Measurements from ENCODE around the gene PRR15L. TPM values are rescaled to one million over a fixed set of nuclear protein-coding genes. Genes with fewer than 3 reads are reported as not detected.
A peak's percentile ranks its signal among the peaks of the same experiment; 100 is the strongest.

The PRR15L gene
- total RNA-seq = not detected in 2 replicates
- long read RNA-seq = 0 reads

GRCh38 chr17:47957591-47958490, at the start of gene PRR15L:
TSS of gene PRR15L (minus strand) at chr17:47957883. CDS start at chr17:47953234, 4,649 bp downstream.
- DNase-seq (ENCODE audit: extremely low spot score, unreplicated experiment) = no peak
- Mint-ChIP-seq H3K36me3 (ENCODE audit: unreplicated experiment) (no peaks in the 10 kb centered on the region), H3K27me3 (ENCODE audit: unreplicated experiment) (no peaks in the 10 kb centered on the region), H3K4me3 (ENCODE audit: unreplicated experiment) (no peak within 1 kb of the TSS), H3K27ac (ENCODE audit: unreplicated experiment) (no peak within 1 kb of the TSS), H3K9me3 (ENCODE audit: unreplicated experiment) (peaks cover 7% of the 10 kb centered on the region), H3K4me1 (ENCODE audit: unreplicated experiment) (peaks cover 2% of the 10 kb centered on the region)
- no peak for TF ChIP-seq CTCF (IDR thresholded peaks at IDR 0.05)

- Mint-ChIP-seq H3K27me3 (ENCODE audit: unreplicated experiment) (peaks cover 16% of the 10 kb centered on the region), H3K9me3 (ENCODE audit: unreplicated experiment) (no peaks in the 10 kb centered on the region), H3K4me3 (ENCODE audit: unreplicated experiment) (no peak overlapping the region), H3K27ac (ENCODE audit: unreplicated experiment) (no peak overlapping the region), H3K4me1 (ENCODE audit: unreplicated experiment) (peaks cover 28% of the 10 kb centered on the region), H3K36me3 (ENCODE audit: unreplicated experiment) (no peaks in the 10 kb centered on the region)
- TF ChIP-seq CTCF (IDR thresholded peaks at IDR 0.05) = no peak
- DNase-seq (ENCODE audit: extremely low spot score, unreplicated experiment) = no peak
These were observed 49.4 kb upstream of the PRR15L start for GRCh38 chr17:48006936-48007709.

- Mint-ChIP-seq H3K4me3 (ENCODE audit: unreplicated experiment) (no peak overlapping the region), H3K27me3 (ENCODE audit: unreplicated experiment) (peaks cover 13% of the 10 kb centered on the region), H3K4me1 (ENCODE audit: unreplicated experiment) (peaks cover 22% of the 10 kb centered on the region), H3K9me3 (ENCODE audit: unreplicated experiment) (no peaks in the 10 kb centered on the region), H3K27ac (ENCODE audit: unreplicated experiment) (no peak overlapping the region), H3K36me3 (ENCODE audit: unreplicated experiment) (no peaks in the 10 kb centered on the region)
- TF ChIP-seq CTCF (IDR thresholded peaks at IDR 0.05) = no peak
- no peak for DNase-seq (ENCODE audit: extremely low spot score, unreplicated experiment)
These were observed 47.3 kb upstream of the PRR15L start for GRCh38 chr17:48004983-48005382.

GRCh38 chr17:48003417-48004151, 45.9 kb upstream of the PRR15L start:
- H3K4me1 Mint-ChIP-seq (ENCODE audit: unreplicated experiment) = peaks cover 22% of the 10 kb centered on the region
- no peaks in the 10 kb centered on the region for H3K9me3 Mint-ChIP-seq (ENCODE audit: unreplicated experiment)
- H3K4me3 Mint-ChIP-seq (ENCODE audit: unreplicated experiment) = no peak overlapping the region
- DNase-seq (ENCODE audit: extremely low spot score, unreplicated experiment) = no peak
- H3K36me3 Mint-ChIP-seq (ENCODE audit: unreplicated experiment) = no peaks in the 10 kb centered on the region
- no peak for TF ChIP-seq CTCF (IDR thresholded peaks at IDR 0.05)
- H3K27me3 Mint-ChIP-seq (ENCODE audit: unreplicated experiment) = peaks cover 7% of the 10 kb centered on the region
- peak overlapping the region; percentile 94 for H3K27ac Mint-ChIP-seq (ENCODE audit: unreplicated experiment)
